Measurements from ENCODE around the gene ELP4. TPM values are rescaled to one million over a fixed set of nuclear protein-coding genes. Genes with fewer than 3 reads are reported as not detected.

ELP4 gene
- total RNA-seq, 1 donor from 2014 or later, result 21.7 TPM

DNA sequence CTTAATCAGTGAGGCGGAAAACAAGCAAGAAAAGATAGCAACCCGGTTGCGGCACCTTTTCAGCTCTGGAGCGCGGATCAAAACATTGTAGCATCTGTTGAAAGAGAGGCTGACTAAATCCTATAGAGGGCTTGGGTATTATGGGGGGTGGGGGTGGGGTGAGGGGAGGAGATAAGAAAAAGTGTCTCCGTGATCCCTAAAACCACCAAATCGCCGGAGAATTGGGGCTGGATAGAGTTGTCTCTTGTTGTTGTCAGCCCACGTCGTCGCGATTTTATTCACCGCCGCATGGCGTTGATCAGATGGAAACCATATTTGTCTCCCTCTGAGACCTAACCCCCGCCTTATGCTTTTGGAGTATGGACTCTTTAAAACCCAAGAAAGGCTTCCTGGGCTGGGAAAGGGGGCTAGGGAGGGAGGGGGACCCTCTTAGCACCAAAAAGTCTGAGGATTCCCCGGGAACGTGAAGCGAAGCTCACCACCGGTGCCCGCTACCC, 288.5 kb downstream of the ELP4 start:
- peak overlapping the region; percentile 79 for H3K4me3 Mint-ChIP-seq
- peaks cover 3% of the 10 kb centered on the region for H3K36me3 Mint-ChIP-seq
- DNase-seq (ENCODE audit: extremely low spot score, unreplicated experiment), result no peak
- peaks cover 97% of the 10 kb centered on the region for H3K27me3 Mint-ChIP-seq
- H3K9me3 Mint-ChIP-seq, result no peaks in the 10 kb centered on the region
- TF ChIP-seq, protein P1, sequence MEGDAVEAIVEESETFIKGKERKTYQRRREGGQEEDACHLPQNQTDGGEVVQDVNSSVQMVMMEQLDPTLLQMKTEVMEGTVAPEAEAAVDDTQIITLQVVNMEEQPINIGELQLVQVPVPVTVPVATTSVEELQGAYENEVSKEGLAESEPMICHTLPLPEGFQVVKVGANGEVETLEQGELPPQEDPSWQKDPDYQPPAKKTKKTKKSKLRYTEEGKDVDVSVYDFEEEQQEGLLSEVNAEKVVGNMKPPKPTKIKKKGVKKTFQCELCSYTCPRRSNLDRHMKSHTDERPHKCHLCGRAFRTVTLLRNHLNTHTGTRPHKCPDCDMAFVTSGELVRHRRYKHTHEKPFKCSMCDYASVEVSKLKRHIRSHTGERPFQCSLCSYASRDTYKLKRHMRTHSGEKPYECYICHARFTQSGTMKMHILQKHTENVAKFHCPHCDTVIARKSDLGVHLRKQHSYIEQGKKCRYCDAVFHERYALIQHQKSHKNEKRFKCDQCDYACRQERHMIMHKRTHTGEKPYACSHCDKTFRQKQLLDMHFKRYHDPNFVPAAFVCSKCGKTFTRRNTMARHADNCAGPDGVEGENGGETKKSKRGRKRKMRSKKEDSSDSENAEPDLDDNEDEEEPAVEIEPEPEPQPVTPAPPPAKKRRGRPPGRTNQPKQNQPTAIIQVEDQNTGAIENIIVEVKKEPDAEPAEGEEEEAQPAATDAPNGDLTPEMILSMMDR (conservative IDR thresholded peaks at IDR 0.05), result no peak
- peaks cover 12% of the 10 kb centered on the region for H3K4me1 Mint-ChIP-seq (ENCODE audit: unreplicated experiment)
- H3K27ac Mint-ChIP-seq, result peak overlapping the region; percentile 34

DNA sequence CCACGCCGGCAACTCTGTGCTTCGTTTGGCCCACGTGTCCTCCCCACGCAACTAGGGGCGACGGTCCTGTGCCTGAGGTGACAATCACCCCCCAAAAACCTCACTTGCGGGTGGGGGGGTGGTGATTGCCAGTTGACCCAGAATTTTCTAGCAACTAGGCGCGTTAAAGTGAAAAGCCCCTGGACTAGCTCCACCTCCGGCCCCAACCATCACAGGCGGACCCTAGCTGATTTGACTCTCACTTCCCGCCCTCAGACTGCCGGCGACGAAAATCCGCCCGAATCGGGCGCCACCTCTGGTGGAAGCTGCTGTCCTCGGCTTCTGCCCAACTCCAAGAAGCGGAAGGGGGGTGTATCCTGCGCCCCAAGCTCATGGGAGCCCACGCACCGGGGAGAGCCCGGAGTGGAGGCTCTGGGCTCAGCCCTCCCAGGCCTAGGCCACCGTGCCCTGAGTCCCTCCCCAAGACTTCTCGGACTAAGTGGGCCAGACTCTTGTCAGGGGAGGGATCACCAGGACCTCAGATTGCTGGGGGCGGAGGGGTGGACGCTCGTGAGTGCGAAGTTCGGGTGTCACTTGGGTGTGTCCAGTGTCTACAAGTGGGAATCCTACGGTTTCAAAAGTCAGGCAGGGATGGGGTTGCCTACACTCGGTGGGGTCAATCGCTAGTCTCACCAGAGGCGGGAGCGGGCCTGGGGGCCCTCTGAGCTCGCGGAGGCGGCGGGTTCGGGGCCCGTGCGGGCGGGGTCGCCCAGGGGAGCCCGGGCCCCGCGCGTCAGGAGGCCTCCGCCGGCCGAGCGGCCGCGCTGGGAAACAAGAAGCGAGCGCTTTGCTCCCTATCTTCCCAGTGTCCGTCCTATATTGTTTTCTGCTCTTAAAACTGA, 289.2 kb downstream of the ELP4 start:
- H3K27me3 Mint-ChIP-seq, result peaks cover 99% of the 10 kb centered on the region
- H3K36me3 Mint-ChIP-seq, result peaks cover 3% of the 10 kb centered on the region
- H3K4me3 Mint-ChIP-seq, result peak overlapping the region; percentile 69
- TF ChIP-seq, protein P1 (conservative IDR thresholded peaks at IDR 0.05), result peak; percentile 62
- DNase-seq (ENCODE audit: extremely low spot score, unreplicated experiment), result peak; percentile 77
- H3K9me3 Mint-ChIP-seq, result no peaks in the 10 kb centered on the region
- no peak overlapping the region for H3K27ac Mint-ChIP-seq
- H3K4me1 Mint-ChIP-seq (ENCODE audit: unreplicated experiment), result peaks cover 12% of the 10 kb centered on the region

DNA sequence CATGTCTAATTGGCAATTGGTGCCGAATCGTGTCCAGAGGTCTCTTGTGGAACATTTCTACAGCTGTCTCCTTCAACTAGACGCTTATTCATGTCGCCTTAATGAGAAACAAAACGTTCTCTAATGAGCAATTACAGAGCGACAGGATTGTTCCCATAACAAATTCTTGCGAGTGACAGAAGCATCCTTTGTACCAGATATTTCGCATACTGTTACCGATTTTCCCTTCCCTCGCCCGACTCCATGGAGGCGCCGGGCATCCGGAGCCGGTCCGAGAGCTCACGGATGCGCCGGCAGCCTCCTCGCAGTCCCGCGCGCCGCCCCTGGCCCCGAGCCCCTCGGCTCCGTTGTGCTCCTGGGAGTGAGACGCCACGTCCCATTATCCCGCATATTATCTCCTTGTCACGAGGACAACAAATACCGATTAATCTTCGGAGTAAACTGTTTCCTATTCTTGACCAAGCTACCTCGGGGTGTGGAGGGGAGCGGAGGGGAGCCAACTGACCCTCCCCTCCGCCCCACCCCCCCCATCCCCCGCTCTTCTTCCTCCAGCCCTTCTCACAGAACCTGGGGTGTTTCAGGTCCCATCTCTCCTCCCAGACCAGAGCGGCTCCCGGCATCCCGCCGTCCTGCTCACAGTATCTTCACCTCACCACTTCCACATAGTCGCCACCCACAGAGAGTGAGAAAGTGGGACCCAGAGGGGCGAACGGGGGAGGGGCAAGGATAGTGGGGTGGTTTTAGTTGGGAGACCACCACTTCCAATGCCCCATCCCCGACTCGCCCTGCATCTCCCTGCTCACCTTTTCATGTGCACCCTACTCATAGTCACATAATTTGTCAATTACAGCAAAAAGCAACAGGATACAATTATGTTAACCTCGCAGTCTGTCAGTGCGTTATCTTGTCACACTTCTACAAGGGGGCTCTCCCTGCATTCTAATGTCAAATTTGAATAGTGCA, 290.1 kb downstream of the ELP4 start:
- Mint-ChIP-seq H3K36me3 (peaks cover 3% of the 10 kb centered on the region), H3K4me3 (peak overlapping the region; percentile 76), H3K9me3 (no peaks in the 10 kb centered on the region), H3K27me3 (peaks cover 99% of the 10 kb centered on the region), H3K4me1 (ENCODE audit: unreplicated experiment) (peaks cover 20% of the 10 kb centered on the region), H3K27ac (no peak overlapping the region)
- TF ChIP-seq, protein P1 (conservative IDR thresholded peaks at IDR 0.05), result no peak
- DNase-seq (ENCODE audit: extremely low spot score, unreplicated experiment), result no peak

DNA sequence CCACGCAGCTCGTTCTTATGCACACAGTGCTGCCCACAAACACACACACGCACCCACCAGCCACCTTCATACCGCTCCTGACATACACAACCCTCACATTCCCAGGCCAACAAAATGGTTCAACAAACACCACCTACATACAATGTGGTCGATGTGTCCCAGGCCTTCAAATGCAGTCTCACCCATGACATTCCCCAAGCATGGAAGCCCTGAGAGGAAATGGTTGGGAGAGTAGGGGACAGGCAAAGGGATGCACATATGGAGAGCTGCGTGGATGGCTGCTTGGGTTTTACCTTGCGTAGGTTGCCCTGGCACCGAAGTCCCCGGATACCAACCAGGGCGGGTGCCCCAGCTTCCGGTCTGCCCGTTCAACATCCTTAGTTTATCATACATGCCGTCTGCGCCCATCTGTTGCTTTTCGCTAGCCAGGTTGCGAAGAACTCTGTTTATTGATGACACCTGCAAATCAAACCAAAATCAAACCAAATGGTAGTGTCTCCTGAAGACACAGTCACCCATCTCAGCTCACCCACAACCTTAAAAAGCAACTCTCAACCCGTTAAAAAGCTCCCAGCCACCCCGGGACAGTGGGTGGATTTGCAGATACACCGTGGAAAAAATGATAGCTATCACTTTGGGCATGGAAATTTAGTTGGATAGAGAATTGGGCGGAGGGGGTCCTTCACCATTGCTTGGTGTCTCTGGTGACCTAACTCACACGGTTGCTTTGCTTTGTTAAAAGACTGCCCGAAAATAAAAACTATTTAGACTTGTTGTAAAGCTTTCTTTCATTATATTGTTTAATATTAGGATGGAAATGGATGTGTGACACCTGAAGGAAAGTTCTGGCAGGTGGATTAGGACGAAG, 291.1 kb downstream of the ELP4 start:
- no peak overlapping the region for H3K27ac Mint-ChIP-seq
- H3K36me3 Mint-ChIP-seq, result peaks cover 3% of the 10 kb centered on the region
- no peaks in the 10 kb centered on the region for H3K9me3 Mint-ChIP-seq
- peak overlapping the region; percentile 76 for H3K4me3 Mint-ChIP-seq
- TF ChIP-seq, protein P1 (conservative IDR thresholded peaks at IDR 0.05), result no peak
- H3K4me1 Mint-ChIP-seq (ENCODE audit: unreplicated experiment), result peaks cover 22% of the 10 kb centered on the region
- DNase-seq (ENCODE audit: extremely low spot score, unreplicated experiment), result no peak
- H3K27me3 Mint-ChIP-seq, result peaks cover 97% of the 10 kb centered on the region

DNA sequence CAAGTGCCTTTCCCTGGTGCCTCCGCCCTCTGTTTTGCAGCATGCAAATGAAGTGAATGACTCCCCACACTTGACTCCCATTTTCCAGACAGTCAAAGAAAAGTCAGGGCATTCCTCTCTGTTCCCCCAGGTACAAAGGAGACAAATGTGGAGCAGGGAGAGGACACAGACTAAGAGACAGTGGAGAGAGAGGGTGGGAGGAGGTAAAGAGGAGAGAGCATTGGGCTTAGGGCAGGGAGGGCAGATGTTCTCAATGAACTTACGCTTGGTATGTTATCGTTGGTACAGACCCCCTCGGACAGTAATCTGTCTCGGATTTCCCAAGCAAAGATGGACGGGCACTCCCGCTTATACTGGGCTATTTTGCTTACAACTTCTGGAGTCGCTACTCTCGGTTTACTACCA, 291.7 kb downstream of the ELP4 start:
- peaks cover 3% of the 10 kb centered on the region for H3K36me3 Mint-ChIP-seq
- DNase-seq (ENCODE audit: extremely low spot score, unreplicated experiment), result no peak
- H3K27ac Mint-ChIP-seq, result no peak overlapping the region
- peaks cover 96% of the 10 kb centered on the region for H3K27me3 Mint-ChIP-seq
- H3K9me3 Mint-ChIP-seq, result no peaks in the 10 kb centered on the region
- H3K4me1 Mint-ChIP-seq (ENCODE audit: unreplicated experiment), result peaks cover 22% of the 10 kb centered on the region
- H3K4me3 Mint-ChIP-seq, result peak overlapping the region; percentile 40
- TF ChIP-seq, protein P1 (conservative IDR thresholded peaks at IDR 0.05), result no peak

All from type B pancreatic cell (in vitro differentiated cells).